HG03442 (cell line): ENCODE results near the gene FOXK1.

Source experiments
- ATAC-seq: cut with Tn5 transposase; IDR thresholded peaks from one replicate; pipeline ENCODE4 v1.9.1; 2021; ENCODE audit warnings: mild to moderate bottlenecking, moderate library complexity; ENCODE audit not compliant: unreplicated experiment

The FOXK1 gene

DNA sequence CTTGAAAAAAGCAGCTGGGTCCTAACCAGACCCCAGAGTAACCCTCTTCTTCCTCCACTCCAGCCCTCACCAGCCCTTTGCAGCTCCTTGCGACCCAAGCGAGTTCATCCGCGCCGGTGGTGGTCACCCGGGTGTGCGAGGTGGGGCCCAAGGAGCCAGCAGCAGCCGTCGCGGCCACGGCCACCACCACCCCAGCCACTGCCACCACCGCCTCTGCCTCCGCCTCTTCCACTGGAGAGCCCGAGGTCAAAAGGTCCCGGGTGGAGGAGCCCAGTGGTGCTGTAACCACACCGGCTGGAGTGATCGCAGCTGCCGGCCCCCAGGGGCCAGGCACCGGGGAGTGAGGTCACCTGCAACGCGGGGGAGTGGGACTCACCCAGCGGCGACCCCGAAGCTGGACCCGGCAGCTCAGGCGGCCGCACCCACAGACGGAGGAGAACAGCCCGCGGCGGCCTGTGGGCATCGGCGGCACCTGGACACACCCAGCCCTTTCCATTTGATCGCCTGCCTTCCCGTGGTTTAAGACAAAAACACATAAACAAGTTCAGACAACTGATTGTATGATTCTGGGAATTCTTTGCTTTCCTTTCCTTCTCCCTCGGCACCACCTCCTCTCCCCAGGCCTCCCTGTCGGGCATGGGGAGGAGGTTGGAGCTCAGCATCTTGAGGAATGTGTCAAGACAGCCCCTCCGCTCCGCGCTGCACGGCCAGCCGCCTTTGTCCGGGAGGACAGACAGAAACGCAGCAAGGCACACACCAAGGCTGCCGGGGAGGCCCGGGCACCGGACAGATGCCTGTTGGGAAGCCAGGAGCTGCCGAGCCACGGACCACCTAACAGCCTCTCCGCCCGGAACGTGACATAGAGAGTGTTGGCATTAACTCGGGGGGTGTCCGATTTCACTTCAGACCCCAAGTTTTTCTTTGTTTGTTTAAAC lies 80.3 kb downstream of the FOXK1 start:
- no peak for ATAC-seq

GRCh38 chr7:4763091-4763793 lies 81.1 kb downstream of the FOXK1 start:
- ATAC-seq = no peak

DNA sequence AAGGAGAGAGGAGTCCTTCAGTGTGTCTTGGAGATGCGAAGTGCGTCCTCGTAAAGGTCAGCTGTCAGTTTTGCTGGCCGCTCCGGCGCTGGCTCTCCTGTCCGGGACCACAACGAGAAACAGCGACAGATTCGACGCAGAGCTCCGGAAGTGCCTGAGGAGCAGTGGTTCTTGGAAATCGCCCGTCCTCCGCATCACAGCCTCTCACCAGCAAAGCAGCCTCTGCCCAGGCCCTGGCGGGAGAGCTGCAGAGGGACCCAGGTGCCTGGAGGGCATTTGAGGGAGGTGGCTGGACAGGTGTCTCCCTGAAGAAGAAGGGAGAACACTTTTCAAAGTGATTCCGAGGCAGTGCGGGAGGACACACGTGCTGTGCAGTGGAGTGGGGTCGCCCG lies 81.7 kb downstream of the FOXK1 start:
- no peak for ATAC-seq

GRCh38 chr7:4764402-4765007 lies 82.4 kb downstream of the FOXK1 start:
- ATAC-seq = no peak

GRCh38 chr7:4765776-4766490 lies 83.8 kb downstream of the FOXK1 start:
- no peak for ATAC-seq

GRCh38 chr7:4766666-4767519 lies 84.8 kb downstream of the FOXK1 start:
- ATAC-seq = no peak

- ATAC-seq = no peak
Observed at GRCh38 chr7:4768597-4769569, 86.8 kb downstream of the FOXK1 start.

- no peak for ATAC-seq
Observed at GRCh38 chr7:4769761-4770160, 87.7 kb downstream of the FOXK1 start.

- no peak for ATAC-seq
Observed at GRCh38 chr7:4770886-4771285, 88.8 kb downstream of the FOXK1 start.

- ATAC-seq = no peak
Observed at GRCh38 chr7:4771737-4772136, 89.6 kb downstream of the FOXK1 start.

DNA sequence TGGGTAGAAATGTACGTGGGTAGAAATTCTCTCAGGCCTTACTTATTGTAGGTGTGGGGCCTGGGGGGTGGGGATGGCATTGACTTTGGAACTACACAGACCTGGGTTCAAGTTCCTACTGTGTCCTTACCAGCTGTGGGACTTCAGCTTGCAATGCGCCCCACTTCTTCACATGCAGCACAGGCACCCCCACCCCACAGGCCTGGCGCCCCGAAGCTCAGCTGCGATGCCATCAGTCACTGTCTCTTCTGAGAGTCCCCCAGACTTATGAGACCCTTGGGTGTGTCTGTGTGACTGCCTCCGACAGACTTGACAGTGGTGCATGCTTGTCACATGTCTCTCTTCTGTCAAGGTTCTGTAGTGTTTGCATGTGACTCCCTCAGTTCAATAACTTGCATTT lies 90.2 kb downstream of the FOXK1 start:
- no peak for ATAC-seq

GRCh38 chr7:4774007-4774406 lies 91.9 kb downstream of the FOXK1 start:
- no peak for ATAC-seq

GRCh38 chr7:4774658-4775249 lies 92.7 kb downstream of the FOXK1 start:
- peak; percentile 26 for ATAC-seq

DNA sequence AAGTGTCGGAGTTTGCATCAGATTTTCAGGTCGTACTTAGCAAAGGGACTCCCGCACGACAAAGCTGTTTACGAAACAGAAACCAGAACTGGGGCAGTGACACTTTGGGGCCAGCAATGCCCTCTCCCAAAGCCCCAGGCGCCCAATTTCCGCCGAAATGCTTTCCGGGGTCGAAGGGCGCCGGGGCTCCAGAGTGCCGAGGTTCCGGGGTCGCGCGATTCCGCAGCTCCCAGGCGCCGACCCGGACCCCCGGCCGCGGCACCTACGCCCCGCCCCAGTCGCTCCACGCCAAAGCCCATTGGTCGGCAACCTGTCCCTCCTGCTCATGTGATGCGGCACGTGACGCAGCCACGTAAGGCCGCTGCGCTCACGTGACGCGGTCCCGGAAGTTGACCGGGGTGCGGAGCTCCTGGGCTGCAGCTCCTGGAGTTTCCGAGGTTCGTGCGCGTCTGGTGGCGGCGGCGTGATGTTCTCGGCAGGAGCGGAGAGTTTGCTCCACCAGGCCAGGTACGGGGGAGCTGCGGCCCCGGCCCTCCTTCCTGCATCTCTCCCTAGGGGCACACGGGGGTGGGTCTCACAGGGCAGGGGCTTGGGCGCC lies 93.3 kb downstream of the FOXK1 start, which contains the start of gene AP5Z1:
Gene AP5Z1, plus strand, starts transcription at position 374 of the 598 bp plus-strand sequence. Its CDS starts 93 bp downstream, at position 467.
- peak; percentile 89 for ATAC-seq

DNA sequence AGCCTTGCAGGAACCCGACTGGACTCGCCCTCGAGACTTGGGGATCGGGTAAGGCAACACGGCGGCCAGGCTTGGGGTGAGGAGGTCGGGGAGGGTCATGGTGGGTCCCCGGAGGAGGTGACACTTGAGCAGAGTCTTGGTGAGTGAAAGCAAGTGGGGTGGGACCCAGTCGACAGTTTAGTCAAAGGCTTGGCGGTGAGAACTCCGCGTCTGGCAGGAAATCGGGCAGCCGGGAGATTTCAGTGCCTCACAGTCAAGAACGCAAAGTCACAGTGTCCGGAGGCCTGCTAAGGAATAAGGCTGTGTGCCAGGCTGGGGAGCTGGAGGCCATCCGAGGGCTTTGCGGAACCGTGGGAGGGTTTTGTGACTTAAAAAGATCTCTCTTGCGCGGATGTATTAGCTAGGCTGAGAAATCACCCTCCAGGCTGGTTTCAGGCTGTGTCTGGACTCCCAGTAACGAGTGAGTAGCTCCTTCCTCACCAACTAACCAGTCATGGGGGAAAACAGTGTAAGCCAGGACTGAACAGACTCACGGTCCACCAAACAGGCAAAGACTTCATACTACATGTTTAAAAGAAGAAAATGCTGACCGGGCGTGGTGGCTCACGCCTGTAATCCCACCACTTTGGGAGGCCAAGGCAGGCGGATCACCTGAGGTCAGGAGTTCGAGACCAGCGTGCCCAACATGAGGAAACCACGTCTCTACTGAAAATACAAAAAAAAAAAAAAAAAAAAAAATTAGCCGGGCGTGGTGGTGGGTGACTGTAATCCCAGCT lies 93.9 kb downstream of the FOXK1 start:
- ATAC-seq = peak; percentile 10

DNA sequence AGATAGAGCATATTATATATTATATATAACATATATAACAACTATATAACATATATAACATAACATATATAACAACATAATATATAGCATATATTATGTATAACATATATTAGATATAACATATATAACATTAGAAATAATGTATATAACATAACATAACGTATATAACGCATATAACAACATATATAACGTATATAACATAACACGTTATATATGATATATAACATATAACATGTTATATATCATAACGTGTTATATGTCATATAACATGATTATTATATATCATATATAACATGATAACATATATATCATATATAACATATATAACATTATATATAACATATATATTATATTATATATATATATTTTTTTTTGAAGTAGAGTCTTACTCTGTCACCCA lies 97.0 kb downstream of the FOXK1 start:
- ATAC-seq = no peak

DNA sequence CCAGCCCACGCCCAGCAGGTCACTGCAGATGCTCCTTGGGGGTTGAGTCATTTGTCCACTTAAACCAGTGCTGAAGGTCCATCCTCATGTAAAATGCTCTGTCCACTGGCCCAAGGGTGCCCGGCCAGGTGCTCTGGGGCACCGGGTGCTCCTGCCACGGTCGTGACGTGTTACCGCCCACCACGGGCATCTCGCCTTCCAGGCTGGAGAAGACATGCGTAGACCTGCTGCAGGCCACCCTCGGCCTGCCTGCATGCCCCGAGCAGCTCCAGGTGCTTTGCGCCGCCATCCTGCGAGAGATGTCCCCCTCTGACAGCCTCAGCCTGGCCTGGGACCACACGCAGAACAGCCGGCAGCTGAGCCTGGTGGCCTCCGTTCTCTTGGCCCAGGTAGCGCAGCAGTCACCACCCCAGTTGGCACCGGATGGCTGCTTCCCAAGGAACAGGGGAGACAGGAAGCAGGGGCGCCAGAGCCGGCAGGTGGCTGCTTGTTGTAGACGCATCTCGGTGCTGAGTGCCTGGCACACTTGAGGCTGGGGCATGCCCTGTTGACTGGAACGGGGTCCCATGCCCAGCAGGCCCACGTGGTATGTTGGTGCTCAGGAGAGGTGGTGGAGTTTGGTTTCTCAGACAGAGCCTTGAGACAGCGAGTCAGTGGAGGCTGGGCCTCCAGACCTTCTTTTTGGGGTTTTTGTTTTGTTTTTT lies 99.4 kb downstream of the FOXK1 start:
- no peak for ATAC-seq
